ENCODE results near the gene PLAAT2.

PLAAT2 gene

DNA sequence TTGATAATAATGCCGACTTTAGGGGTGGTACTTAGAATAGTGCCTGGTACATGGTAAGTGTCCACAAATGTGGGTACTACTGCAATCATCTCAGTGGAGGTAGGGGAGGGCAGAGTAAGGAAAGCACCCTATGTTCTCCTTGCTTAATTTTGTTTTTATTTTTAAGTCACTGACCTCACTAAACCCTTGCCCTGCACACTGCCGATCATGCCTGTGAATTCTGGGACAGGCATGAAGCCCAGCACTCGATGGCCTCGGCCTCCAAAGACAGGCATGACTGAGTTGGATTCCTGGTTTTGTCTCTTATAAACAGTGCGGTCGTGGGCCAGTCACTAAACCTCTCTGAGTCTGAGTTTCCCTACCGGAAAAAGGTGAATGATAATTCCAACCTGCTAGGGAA is 50.4 kb downstream of the PLAAT2 start:
- no peak for FAIRE-seq

- FAIRE-seq = no peak
These were observed 52.0 kb downstream of the PLAAT2 start for GRCh38 chr11:63511048-63511748.

GRCh38 chr11:63510360-63511047 is 52.7 kb downstream of the PLAAT2 start:
- FAIRE-seq = no peak

GRCh38 chr11:63508745-63509144 is 54.4 kb downstream of the PLAAT2 start:
- FAIRE-seq = no peak

DNA sequence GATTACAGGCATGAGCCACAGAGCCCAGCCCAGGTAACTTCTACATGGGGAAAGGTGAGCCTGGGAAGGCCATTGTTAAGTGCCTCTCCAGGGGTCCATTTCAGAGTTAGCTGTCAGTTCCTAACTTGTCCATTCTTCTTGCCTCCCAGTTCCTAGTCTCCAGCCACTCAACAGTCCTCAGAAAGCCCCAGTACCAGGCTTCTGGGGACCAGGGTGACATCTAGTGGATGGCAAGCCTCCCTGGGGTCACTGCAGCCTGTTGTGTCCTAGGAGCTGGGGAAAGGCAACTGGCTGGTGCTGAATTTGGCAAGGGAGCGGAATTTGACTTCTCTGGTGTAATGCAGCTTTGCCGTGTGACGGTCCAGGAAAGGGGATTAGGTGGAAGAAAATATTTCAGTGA is 55.2 kb downstream of the PLAAT2 start:
- FAIRE-seq = no peak

GRCh38 chr11:63507511-63507910 is 55.7 kb downstream of the PLAAT2 start:
- FAIRE-seq = no peak

GRCh38 chr11:63506876-63507275 is 56.3 kb downstream of the PLAAT2 start:
- no peak for FAIRE-seq

- FAIRE-seq = no peak
These were observed 57.2 kb downstream of the PLAAT2 start, which contains the start of gene LGALS12 for GRCh38 chr11:63505857-63506528. TSS of gene LGALS12 (plus strand) at chr11:63506084. CDS start at chr11:63506459, 375 bp downstream.

GRCh38 chr11:63504933-63505586 is 58.1 kb downstream of the PLAAT2 start:
- FAIRE-seq = no peak

- no peak for FAIRE-seq
These were observed 59.1 kb downstream of the PLAAT2 start for GRCh38 chr11:63504054-63504453.

- no peak for FAIRE-seq
These were observed 59.7 kb downstream of the PLAAT2 start for GRCh38 chr11:63503492-63503891.

Measured in islet of Langerhans (tissue), 1 donor.